ENCODE data around the gene CELF5.

DNA sequence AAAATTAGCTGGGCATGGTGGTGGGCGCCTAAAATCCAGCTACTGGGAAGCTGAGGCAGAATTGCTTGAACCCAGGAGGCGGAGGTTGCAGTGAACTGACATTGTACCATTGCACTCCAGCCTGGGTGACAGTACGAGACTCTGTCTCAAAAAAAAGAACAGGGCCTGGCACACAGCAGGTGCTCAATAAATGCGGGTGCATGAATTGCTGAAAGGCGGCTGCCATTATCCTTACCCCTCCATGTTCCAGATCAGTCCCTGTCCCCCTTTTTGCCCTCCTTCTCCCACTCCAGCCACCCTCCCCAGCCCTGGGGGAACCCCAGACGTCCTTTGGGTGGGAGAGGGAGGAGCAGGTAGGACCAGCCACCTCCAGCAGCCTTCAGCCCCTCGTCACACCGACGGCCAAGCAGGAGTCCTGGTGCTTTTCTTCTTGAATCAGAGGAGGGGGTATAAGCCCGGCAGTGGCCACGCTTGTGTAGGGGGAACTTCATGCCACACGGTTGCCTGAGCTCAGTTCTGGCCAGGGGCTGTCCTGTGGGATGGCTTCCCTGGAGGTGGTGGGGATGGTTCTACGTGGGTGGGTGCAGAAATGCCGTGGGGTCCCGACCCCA lies 121.5 kb downstream of the CELF5 start:
- no peak for TF ChIP-seq POLR2A (IDR thresholded peaks at IDR 0.05)
- TF ChIP-seq, protein P1, sequence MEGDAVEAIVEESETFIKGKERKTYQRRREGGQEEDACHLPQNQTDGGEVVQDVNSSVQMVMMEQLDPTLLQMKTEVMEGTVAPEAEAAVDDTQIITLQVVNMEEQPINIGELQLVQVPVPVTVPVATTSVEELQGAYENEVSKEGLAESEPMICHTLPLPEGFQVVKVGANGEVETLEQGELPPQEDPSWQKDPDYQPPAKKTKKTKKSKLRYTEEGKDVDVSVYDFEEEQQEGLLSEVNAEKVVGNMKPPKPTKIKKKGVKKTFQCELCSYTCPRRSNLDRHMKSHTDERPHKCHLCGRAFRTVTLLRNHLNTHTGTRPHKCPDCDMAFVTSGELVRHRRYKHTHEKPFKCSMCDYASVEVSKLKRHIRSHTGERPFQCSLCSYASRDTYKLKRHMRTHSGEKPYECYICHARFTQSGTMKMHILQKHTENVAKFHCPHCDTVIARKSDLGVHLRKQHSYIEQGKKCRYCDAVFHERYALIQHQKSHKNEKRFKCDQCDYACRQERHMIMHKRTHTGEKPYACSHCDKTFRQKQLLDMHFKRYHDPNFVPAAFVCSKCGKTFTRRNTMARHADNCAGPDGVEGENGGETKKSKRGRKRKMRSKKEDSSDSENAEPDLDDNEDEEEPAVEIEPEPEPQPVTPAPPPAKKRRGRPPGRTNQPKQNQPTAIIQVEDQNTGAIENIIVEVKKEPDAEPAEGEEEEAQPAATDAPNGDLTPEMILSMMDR (IDR thresholded peaks at IDR 0.05 in 8 of 11, conservative IDR thresholded peaks at IDR 0.05 in 3 of 11), result no peak
- no peak for TF ChIP-seq POLR2AphosphoS5 (IDR thresholded peaks at IDR 0.05)
